Gastrocnemius medialis (tissue), 4 donors: ENCODE results near the gene RNF215. TPM values are rescaled to one million over a fixed set of nuclear protein-coding genes. Genes with fewer than 3 reads are reported as not detected.

Experiments used
- ATAC-seq, 2 donors: fragments of 150-250 bp; one replicate each; pipeline ENCODE4 v1.9.1; 2016
- DNase-seq, 2 donors: peaks; one replicate each; pipeline ENCODE4 v3.0.0-alpha.2; 2019
- H3K27ac ChIP-seq, 4 donors: fragments of 200-600 bp; sonication (generic); 1 replicate in 1 of 4; 2 replicates in 3 of 4; pipeline ENCODE4 v1.5.1; 2016 to 2018; ENCODE audit warnings: mild to moderate bottlenecking in 2 of 4, moderate library complexity in 1 of 4
- H3K27me3 ChIP-seq, 3 donors: fragments of 200-600 bp; sonication (generic) in 2 of 3; 1 replicate in 1 of 3; 2 replicates in 2 of 3; pipeline versions ENCODE4 v1.5.1 to v1.6.0; 2016 to 2019; ENCODE audit warnings: mild to moderate bottlenecking in 1 of 3, moderate library complexity in 1 of 3
- H3K36me3 ChIP-seq, 2 donors: fragments of 200-600 bp; sonication (generic) in 1 of 2; one replicate each; pipeline ENCODE4 v1.5.1; 2017 to 2018
- H3K4me1 ChIP-seq, 2 donors: fragments of 200-600 bp; sonication (generic) in 1 of 2; one replicate each; pipeline ENCODE4 v1.5.1; 2016 to 2017; ENCODE audit warnings: mild to moderate bottlenecking in 2 of 2
- H3K4me3 ChIP-seq, 4 donors: fragments of 200-600 bp; sonication (generic) in 3 of 4; 1 replicate in 1 of 4; 2 replicates in 3 of 4; pipeline ENCODE4 v1.5.1; 2016 to 2019; ENCODE audit warnings: mild to moderate bottlenecking in 2 of 4
- H3K9me3 ChIP-seq, 3 donors: fragments of 200-600 bp; sonication (generic) in 2 of 3; 1 replicate in 1 of 3; 2 replicates in 2 of 3; pipeline ENCODE4 v1.5.1; 2016 to 2019
- POLR2A ChIP-seq, 2 donors: fragments of 450-650 bp; IDR thresholded peaks; one replicate each; pipeline ENCODE4 v1.6.1; 2017; ENCODE audit warnings: antibody characterized with exemption in 2 of 2, mild to moderate bottlenecking in 2 of 2, moderate library complexity in 2 of 2
- in situ Hi-C, 4 donors: fragments of 200-750 bp; cut with MboI; loops; one replicate each; pipeline versions ENCODE4 v1.15.0 to v1.8.0; 2017; ENCODE audit warnings: low sequenced_read_pairs in 4 of 4
- intact Hi-C: fragments of 100-400 bp; cut with DNase I; formaldehyde crosslinking; loops from one replicate; pipeline ENCODE4 v1.15.1; 2023; ENCODE audit warnings: low total_unique reads
- total RNA-seq, 4 donors: library from RNA; depleted of rRNA; stranded (reverse); fragments of >200 nt; gene quantifications; one replicate each; pipeline versions ENCODE4 v1.1.0 to v1.2.3, GENCODE V29; 2016
- TF ChIP-seq, protein P1 (sequence below), 5 experiments: fragments of 450-650 bp in 3 of 5; fragments of 200-600 bp in 2 of 5; sonication (generic) in 2 of 5; IDR thresholded peaks in 4 of 5; conservative IDR thresholded peaks in 1 of 5; 1 replicate in 4 of 5; 2 replicates in 1 of 5; pipeline ENCODE4 v1.5.1; 2016 to 2019; ENCODE audit warnings: antibody characterized with exemption in 5 of 5, mild to moderate bottlenecking in 3 of 5, moderate library complexity in 3 of 5

The RNF215 gene
- total RNA-seq, 4 donors from 2014 or later, result 4.7 to 11.2 (median 8.1) TPM

GRCh38 chr22:30398685-30399680 is 11.8 kb upstream of the RNF215 start:
- H3K4me1 ChIP-seq, result peaks cover 0 to 14% of the 10 kb centered on the region in 2 donors
- H3K27me3 ChIP-seq, result peaks cover 24 to 32% (median 31%) of the 10 kb centered on the region in 3 donors
- TF ChIP-seq POLR2A (IDR thresholded peaks at IDR 0.05), result no peak
- TF ChIP-seq, protein P1, sequence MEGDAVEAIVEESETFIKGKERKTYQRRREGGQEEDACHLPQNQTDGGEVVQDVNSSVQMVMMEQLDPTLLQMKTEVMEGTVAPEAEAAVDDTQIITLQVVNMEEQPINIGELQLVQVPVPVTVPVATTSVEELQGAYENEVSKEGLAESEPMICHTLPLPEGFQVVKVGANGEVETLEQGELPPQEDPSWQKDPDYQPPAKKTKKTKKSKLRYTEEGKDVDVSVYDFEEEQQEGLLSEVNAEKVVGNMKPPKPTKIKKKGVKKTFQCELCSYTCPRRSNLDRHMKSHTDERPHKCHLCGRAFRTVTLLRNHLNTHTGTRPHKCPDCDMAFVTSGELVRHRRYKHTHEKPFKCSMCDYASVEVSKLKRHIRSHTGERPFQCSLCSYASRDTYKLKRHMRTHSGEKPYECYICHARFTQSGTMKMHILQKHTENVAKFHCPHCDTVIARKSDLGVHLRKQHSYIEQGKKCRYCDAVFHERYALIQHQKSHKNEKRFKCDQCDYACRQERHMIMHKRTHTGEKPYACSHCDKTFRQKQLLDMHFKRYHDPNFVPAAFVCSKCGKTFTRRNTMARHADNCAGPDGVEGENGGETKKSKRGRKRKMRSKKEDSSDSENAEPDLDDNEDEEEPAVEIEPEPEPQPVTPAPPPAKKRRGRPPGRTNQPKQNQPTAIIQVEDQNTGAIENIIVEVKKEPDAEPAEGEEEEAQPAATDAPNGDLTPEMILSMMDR (IDR thresholded peaks at IDR 0.05 in 4 of 5, conservative IDR thresholded peaks at IDR 0.05 in 1 of 5), result no peak
- H3K27ac ChIP-seq, result no peak overlapping the region
- intact Hi-C loops, result no loop called here
- DNase-seq (no peak), ATAC-seq (no peak)
- H3K36me3 ChIP-seq, result no peaks in the 10 kb centered on the region
- in situ Hi-C loops, result loop anchor here (10.0 to 25.0 kb wide), 4 partner anchors 86 to 287 kb away; partner anchors contain the start of genes CASTOR1 (in 1 of the 4) and OSM (in 1 of the 4)
- H3K9me3 ChIP-seq, result no peaks in the 10 kb centered on the region
- no peak overlapping the region for H3K4me3 ChIP-seq

DNA sequence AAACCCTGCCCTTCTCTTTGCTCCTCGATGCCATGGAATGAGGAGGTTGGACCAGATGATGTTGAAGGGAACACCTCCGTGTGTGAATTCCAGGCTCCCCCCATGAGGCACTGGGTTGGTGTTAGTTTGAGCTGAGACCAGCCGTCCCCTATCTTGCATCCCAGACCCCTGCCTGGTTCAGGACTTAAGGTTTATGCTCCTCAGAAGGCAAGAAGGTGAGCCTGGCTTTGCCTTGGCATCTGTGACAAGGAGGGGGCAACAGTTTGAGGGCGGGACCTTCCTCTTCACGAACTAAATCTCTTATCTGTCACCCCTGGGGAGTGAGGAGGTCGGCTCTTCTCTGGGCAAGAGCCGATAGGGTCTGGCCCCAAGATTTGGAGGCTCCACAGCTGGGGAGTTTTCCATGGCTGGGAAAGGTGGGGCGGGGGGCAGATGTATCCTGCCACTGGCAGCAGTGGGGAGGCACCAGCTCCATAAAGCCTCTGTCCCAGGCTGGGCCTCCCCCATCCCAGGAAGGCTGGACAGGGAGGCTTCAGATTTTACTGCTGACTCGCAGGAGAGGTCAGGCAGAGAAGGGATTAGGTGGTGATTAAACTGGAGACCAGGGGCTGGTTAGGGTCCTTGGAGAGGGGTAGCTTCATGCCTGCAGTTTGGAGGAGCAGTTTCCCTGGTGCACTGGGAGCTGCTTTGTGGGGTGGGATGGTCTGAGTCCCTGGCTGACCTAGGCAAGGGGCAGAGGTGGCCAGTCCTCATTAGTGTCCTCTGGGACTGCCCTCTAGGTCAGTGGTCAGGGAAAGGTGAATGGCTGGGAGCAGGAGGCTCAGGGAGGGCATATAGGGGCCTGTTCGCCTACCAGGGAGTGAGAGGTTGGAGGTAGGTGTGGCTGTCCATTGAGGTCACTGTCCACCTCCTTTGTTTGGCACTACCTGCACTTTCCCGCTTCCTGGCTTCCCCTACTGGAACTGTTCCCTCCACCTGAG is 10.7 kb upstream of the RNF215 start:
- no peak overlapping the region for H3K27ac ChIP-seq
- in situ Hi-C loops (loop anchor here (10.0 to 25.0 kb wide), 4 partner anchors 87 to 286 kb away; partner anchors contain the start of genes CASTOR1 (in 1 of the 4) and OSM (in 1 of the 4)), intact Hi-C loops (no loop called here)
- H3K36me3 ChIP-seq, result no peaks in the 10 kb centered on the region
- H3K4me3 ChIP-seq, result peak overlapping the region; percentile 60 to 72 (median 62)
- H3K9me3 ChIP-seq, result no peaks in the 10 kb centered on the region
- TF ChIP-seq, protein P1 (IDR thresholded peaks at IDR 0.05 in 4 of 5, conservative IDR thresholded peaks at IDR 0.05 in 1 of 5), result no peak
- TF ChIP-seq POLR2A (IDR thresholded peaks at IDR 0.05), result no peak
- DNase-seq (no peak), ATAC-seq (peak in 1 of 2 donors; percentile 8)
- H3K27me3 ChIP-seq, result peaks cover 24 to 35% (median 31%) of the 10 kb centered on the region in 3 donors
- peaks cover 0 to 14% of the 10 kb centered on the region in 2 donors for H3K4me1 ChIP-seq

GRCh38 chr22:30396871-30397655 is 9.9 kb upstream of the RNF215 start, which contains the start of gene SEC14L2:
Gene SEC14L2, plus strand, starts transcription at chr22:30397018. Its CDS starts 99 bp downstream, at chr22:30397117.
- TF ChIP-seq, protein P1 (IDR thresholded peaks at IDR 0.05 in 4 of 5, conservative IDR thresholded peaks at IDR 0.05 in 1 of 5), result no peak
- peak in 1 of 2 donors; percentile 21 for TF ChIP-seq POLR2A (IDR thresholded peaks at IDR 0.05)
- intact Hi-C loops, result no loop called here

More at GRCh38 chr22:30396871-30397655, 9.9 kb upstream of the RNF215 start, which contains the start of gene SEC14L2:
- Histone ChIP-seq H3K36me3 (no peaks in the 10 kb centered on the region), H3K4me3 (peak within 1 kb of the TSS; percentile 60 to 72 (median 62)), H3K9me3 (no peaks in the 10 kb centered on the region), H3K27ac (peak within 1 kb of the TSS in 2 of 4 donors; percentile 23 to 35), H3K27me3 (peaks cover 24 to 35% (median 31%) of the 10 kb centered on the region in 3 donors), H3K4me1 (peaks cover 0 to 14% of the 10 kb centered on the region in 2 donors)
- in situ Hi-C loops, result loop anchor here (10.0 to 25.0 kb wide), 4 partner anchors 88 to 285 kb away; partner anchors contain the start of genes CASTOR1 (in 1 of the 4) and OSM (in 1 of the 4)
- DNase-seq, result peak; percentile 19 to 41
- ATAC-seq, result peak; percentile 33 to 48
